Endothelial cell of umbilical vein (primary cell): Measurements from ENCODE around the gene MAGEA2B. TPM values are rescaled to one million over a fixed set of nuclear protein-coding genes. Genes with fewer than 3 reads are reported as not detected.
"Not testable (repeated sequence)": the region's sequence is repeated elsewhere in the genome, so short reads cannot be mapped to it uniquely, and the experiment has no call there.

Experiments used
- BruUV-seq: library from RNA; stranded (reverse); fragments of 400-500 nt; replicated peaks from 2 replicates; lab custom pipeline; 2021; lab: Mats Ljungman, UMichigan
- CTCF ChIA-PET: fragments of 300-600, 350-600 bp; sonication (Branson Sonifier 250); formaldehyde crosslinking; loops from one replicate; lab custom pipeline; 2021; ENCODE audit warnings: antibody characterized with exemption, inconsistent platforms; lab: Charles Lee
- POLR2A ChIA-PET: fragments of 300-600, 350-600 bp; sonication (Branson Sonifier 250); formaldehyde crosslinking; loops from one replicate; lab custom pipeline; 2021; ENCODE audit warnings: antibody characterized with exemption, inconsistent platforms; lab: Charles Lee
- DNase-seq: peaks from one replicate; pipeline ENCODE4 v3.0.0-alpha.2; 2011; ENCODE audit warnings: low read depth, low spot score
- FAIRE-seq: peaks from 2 replicates; lab custom pipeline; 2011; peaks lifted over from hg19 to GRCh38; lab: Jason Lieb, UNC
- H2AFZ ChIP-seq: 2 replicates; pipeline ENCODE4 v1.6.0; 2012; ENCODE audit warnings: low read depth, low read length, control low read depth, inconsistent platforms
- H3K27ac ChIP-seq: 2 replicates; pipeline ENCODE4 v1.5.1; 2011; ENCODE audit warnings: low read depth, mild to moderate bottlenecking, control low read depth, low read length, moderate library complexity; ENCODE audit not compliant: insufficient read depth
- H3K27me3 ChIP-seq, 2 experiments: 2 replicates each; pipeline versions ENCODE4 v1.6.0 to v1.6.1; 2011; ENCODE audit warnings: low read length in 2 of 2, mixed read lengths in 1 of 2; ENCODE audit not compliant: control insufficient read depth in 2 of 2, insufficient read depth in 2 of 2
- H3K36me3 ChIP-seq, 2 experiments: 2 replicates in 1 of 2; 3 replicates in 1 of 2; pipeline ENCODE4 v1.5.1; 2011; ENCODE audit warnings: low read length in 2 of 2, mild to moderate bottlenecking in 1 of 2, moderate library complexity in 1 of 2; ENCODE audit not compliant: control insufficient read depth in 2 of 2, insufficient read depth in 2 of 2; ENCODE audit errors: extremely low read depth in 1 of 2
- H3K4me1 ChIP-seq: 3 replicates; pipeline ENCODE4 v1.5.1; 2011; ENCODE audit warnings: mild to moderate bottlenecking, low read length; ENCODE audit not compliant: control insufficient read depth, insufficient read depth; ENCODE audit errors: extremely low read depth
- H3K4me2 ChIP-seq: 2 replicates; pipeline ENCODE4 v1.6.1; 2011; ENCODE audit warnings: low read length, control low read depth, mixed read lengths; ENCODE audit not compliant: insufficient read depth
- H3K4me3 ChIP-seq, 3 experiments: fragments of 200-600 bp in 1 of 3; sonication (generic), shearing (Covaris generic) in 1 of 3; replicated peaks in 1 of 3; 2 replicates each; pipeline ENCODE4 v1.5.1; 2011 to 2016; ENCODE audit warnings: control low read depth in 3 of 3, low read length in 3 of 3, mild to moderate bottlenecking in 2 of 3, inconsistent platforms in 1 of 3, low read depth in 1 of 3, moderate library complexity in 1 of 3; ENCODE audit not compliant: insufficient read depth in 1 of 3
- H3K79me2 ChIP-seq: 2 replicates; pipeline ENCODE4 v1.6.0; 2012; ENCODE audit warnings: low read length, inconsistent platforms; ENCODE audit not compliant: control insufficient read depth, insufficient read depth
- H3K9ac ChIP-seq: replicated peaks from 2 replicates; pipeline ENCODE3; 2011; ENCODE audit warnings: low read length, control low read depth; ENCODE audit not compliant: insufficient read depth; ENCODE audit errors: extremely low read depth
- H3K9me1 ChIP-seq: replicated peaks from 3 replicates; pipeline ENCODE4 v1.6.0; 2011; ENCODE audit warnings: mild to moderate bottlenecking, low read length; ENCODE audit not compliant: control insufficient read depth, insufficient read depth; ENCODE audit errors: extremely low read depth
- H3K9me3 ChIP-seq: replicated peaks from 2 replicates; pipeline ENCODE4 v1.5.1; 2012; ENCODE audit warnings: low read length, inconsistent platforms; ENCODE audit not compliant: control insufficient read depth, insufficient read depth
- H4K20me1 ChIP-seq: replicated peaks from 2 replicates; pipeline ENCODE3; 2011; ENCODE audit warnings: mild to moderate bottlenecking, low read length; ENCODE audit not compliant: control insufficient read depth, insufficient read depth; ENCODE audit errors: extremely low read depth
- dilution Hi-C: fragments of 300-500 bp; cut with MboI; formaldehyde crosslinking; loops from one replicate; pipeline ENCODE4 v1.15.0; 2019; ENCODE audit warnings: low sequenced_read_pairs; ENCODE audit not compliant: extremely low pct_ligation_motif_present
- intact Hi-C: fragments of 100-400 bp; cut with micrococcal nuclease; formaldehyde crosslinking; loops from one replicate; pipeline ENCODE4 v1.10.0; 2022
- polyA plus RNA-seq, 4 experiments: library from polyadenylated mRNA; depleted of rRNA in 3 of 4; stranded (reverse) in 3 of 4; unstranded in 1 of 4; fragments of >200 nt; gene quantifications; 2 replicates each; pipeline versions ENCODE4 v1.2.1 to v1.2.3, GENCODE V29; 2011 to 2012; ENCODE audit warnings: missing spikeins in 1 of 4
- total RNA-seq: library from RNA; stranded (reverse); gene quantifications from 2 replicates; pipeline ENCODE4 v1.2.3, GENCODE V29; 2021

Gene MAGEA2B
- total and polyA plus RNA-seq, 2 donors (not counting 3 experiments of a cell fraction or from before 2014, with no cell fraction given) = not detected

DNA sequence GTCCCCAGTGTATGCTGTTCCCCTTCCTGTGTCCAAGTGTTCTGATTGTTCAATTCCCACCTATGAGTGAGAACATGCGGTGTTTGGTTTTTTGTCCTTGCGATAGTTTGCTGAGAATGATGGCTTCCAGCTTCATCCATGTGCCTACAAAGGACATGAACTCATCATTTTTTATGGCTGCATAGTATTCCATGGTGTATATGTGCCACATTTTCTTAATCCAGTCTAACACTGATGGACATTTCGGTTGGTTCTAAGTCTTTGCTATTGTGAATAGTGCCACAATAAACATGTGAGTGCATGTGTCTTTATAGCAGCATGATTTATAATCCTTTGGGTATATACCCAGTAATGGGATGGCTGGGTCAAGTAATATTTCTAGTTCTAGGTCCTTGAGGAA, 39.8 kb upstream of the MAGEA2B start:
- BruUV-seq, DNase-seq, H3K79me2 ChIP-seq, H3K36me3 ChIP-seq, H3K4me2 ChIP-seq, H3K9me3 ChIP-seq, H3K9me1 ChIP-seq, H3K27me3 ChIP-seq, POLR2A ChIA-PET, H3K4me3 ChIP-seq, FAIRE-seq, H2AFZ ChIP-seq, CTCF ChIA-PET, H3K9ac ChIP-seq, H3K27ac ChIP-seq, intact Hi-C loops, H4K20me1 ChIP-seq, dilution Hi-C loops, H3K4me1 ChIP-seq: not testable (repeated sequence)

DNA sequence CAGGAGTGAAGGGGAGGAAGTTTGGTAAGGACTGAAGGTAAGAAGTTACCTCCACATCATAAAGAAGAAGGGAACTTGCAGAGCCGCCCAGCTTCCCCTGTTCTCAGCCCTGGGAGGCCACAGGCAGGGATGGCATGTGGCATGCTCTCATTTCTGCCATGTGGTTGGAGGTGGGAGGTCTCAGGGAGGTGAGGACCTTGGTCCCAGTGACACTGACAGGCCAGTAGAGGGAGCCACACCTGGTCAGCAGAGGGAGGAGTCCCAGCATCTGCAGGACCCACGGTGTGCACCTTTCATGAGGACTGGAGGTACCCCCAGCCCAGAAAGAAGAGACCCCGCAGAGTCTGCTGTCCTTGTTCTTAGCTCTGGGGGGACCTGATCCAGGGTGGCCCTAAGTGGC, 33.4 kb upstream of the MAGEA2B start:
- H3K4me2 ChIP-seq, CTCF ChIA-PET, H3K9ac ChIP-seq, DNase-seq, H3K36me3 ChIP-seq, H4K20me1 ChIP-seq, H3K4me1 ChIP-seq, POLR2A ChIA-PET, H3K27me3 ChIP-seq, H2AFZ ChIP-seq, H3K27ac ChIP-seq, H3K79me2 ChIP-seq, H3K9me3 ChIP-seq, H3K4me3 ChIP-seq, H3K9me1 ChIP-seq, BruUV-seq, intact Hi-C loops, dilution Hi-C loops: not testable (repeated sequence)
- FAIRE-seq = peak; percentile 75

DNA sequence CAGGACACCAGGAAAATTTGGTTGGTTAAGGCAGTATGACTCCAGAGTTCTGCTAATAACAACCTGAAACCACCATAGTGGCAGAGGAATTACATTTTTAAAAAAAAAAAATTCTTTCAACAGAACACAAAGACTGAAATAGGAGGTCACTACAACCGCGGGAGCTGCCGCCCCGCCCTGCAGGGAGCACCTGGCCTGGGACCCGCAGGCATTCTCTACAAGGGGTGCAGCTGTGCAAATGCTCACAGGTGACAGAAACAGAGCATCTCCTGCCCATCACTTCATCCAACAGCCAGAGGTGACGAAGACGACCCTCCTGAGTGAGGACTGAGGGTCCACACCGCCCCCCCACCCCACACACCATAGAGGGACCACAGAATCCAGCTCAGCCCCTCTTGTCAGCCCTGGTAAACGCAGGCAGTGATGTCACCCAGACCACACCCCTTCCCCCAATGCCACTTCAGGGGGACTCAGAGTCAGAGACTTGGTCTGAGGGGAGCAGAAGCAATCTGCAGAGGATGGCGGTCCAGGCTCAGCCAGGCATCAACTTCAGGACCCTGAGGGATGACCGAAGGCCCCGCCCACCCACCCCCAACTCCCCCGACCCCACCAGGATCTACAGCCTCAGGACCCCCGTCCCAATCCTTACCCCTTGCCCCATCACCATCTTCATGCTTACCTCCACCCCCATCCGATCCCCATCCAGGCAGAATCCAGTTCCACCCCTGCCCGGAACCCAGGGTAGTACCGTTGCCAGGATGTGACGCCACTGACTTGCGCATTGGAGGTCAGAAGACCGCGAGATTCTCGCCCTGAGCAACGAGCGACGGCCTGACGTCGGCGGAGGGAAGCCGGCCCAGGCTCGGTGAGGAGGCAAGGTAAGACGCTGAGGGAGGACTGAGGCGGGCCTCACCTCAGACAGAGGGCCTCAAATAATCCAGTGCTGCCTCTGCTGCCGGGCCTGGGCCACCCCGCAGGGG, 16.2 kb upstream of the MAGEA2B start, which contains the start of gene MAGEA3:
TSS of gene MAGEA3 (plus strand) at position 843 of the 980 bp plus-strand sequence. CDS start 2,039 bp downstream, outside the sequence.
- H3K4me2 ChIP-seq, H3K27me3 ChIP-seq, H4K20me1 ChIP-seq, H3K4me1 ChIP-seq, FAIRE-seq, H3K79me2 ChIP-seq, H3K27ac ChIP-seq, H3K9me1 ChIP-seq, BruUV-seq, H3K36me3 ChIP-seq, POLR2A ChIA-PET, CTCF ChIA-PET, H3K9me3 ChIP-seq, intact Hi-C loops, H3K4me3 ChIP-seq, DNase-seq, dilution Hi-C loops, H2AFZ ChIP-seq, H3K9ac ChIP-seq: not testable (repeated sequence)

DNA sequence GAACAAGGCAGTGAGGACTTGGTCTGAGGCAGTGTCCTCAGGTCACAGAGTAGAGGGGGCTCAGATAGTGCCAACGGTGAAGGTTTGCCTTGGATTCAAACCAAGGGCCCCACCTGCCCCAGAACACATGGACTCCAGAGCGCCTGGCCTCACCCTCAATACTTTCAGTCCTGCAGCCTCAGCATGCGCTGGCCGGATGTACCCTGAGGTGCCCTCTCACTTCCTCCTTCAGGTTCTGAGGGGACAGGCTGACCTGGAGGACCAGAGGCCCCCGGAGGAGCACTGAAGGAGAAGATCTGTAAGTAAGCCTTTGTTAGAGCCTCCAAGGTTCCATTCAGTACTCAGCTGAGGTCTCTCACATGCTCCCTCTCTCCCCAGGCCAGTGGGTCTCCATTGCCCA, 14.0 kb upstream of the MAGEA2B start:
- H4K20me1 ChIP-seq, H3K27ac ChIP-seq, H3K36me3 ChIP-seq, CTCF ChIA-PET, H3K4me2 ChIP-seq, FAIRE-seq, H3K9me3 ChIP-seq, H3K4me1 ChIP-seq, POLR2A ChIA-PET, H3K9me1 ChIP-seq, H3K4me3 ChIP-seq, H3K9ac ChIP-seq, H3K79me2 ChIP-seq, BruUV-seq, DNase-seq, H3K27me3 ChIP-seq, intact Hi-C loops, dilution Hi-C loops, H2AFZ ChIP-seq: not testable (repeated sequence)
